ENCODE measurements around the gene SLC1A4. TPM values are rescaled to one million over a fixed set of nuclear protein-coding genes. Genes with fewer than 3 reads are reported as not detected.

SLC1A4 gene
- total and polyA plus RNA-seq, 8 donors = 1.3 to 30.1 (median 6.4) TPM

GRCh38 chr2:65027616-65028244 is 38.5 kb downstream of the SLC1A4 start:
- Histone ChIP-seq H3K27ac (no peak overlapping the region), H3K27me3 (no peaks in the 10 kb centered on the region), H3K9me3 (no peaks in the 10 kb centered on the region), H3K4me3 (no peak overlapping the region), H3K4me1 (peaks cover 0 to 22% (median 18%) of the 10 kb centered on the region in 4 donors), H3K36me3 (peaks cover 0 to 10% (median 8%) of the 10 kb centered on the region in 4 donors)
- WGBS, 5 donors = 56 to 87% (median 85%) methylated on average over 8 of the region's 8 CpGs
- no peak for DNase-seq
- intact Hi-C loops (cut with DNase I; ENCODE audit: low total_unique reads) = no loop called here
- TF ChIP-seq EP300 (IDR thresholded peaks at IDR 0.05) (no peak), POLR2AphosphoS5 (IDR thresholded peaks at IDR 0.05) (no peak), CTCF (IDR thresholded peaks at IDR 0.05) (no peak), POLR2A (IDR thresholded peaks at IDR 0.05) (no peak)

GRCh38 chr2:65030476-65031332 is 41.5 kb downstream of the SLC1A4 start:
- no peaks in the 10 kb centered on the region for H3K27me3 ChIP-seq
- 64 to 75% (median 70%) methylated on average over 11 of the region's 11 CpGs for WGBS, 5 donors
- peak overlapping the region in 2 of 5 donors; percentile 46 to 81 for H3K27ac ChIP-seq
- H3K4me3 ChIP-seq = peak overlapping the region in 1 of 4 donors; percentile 18
- DNase-seq = no peak
- peaks cover 0 to 21% (median 18%) of the 10 kb centered on the region in 4 donors for H3K4me1 ChIP-seq
- intact Hi-C loops (cut with DNase I; ENCODE audit: low total_unique reads) = no loop called here
- TF ChIP-seq POLR2A (IDR thresholded peaks at IDR 0.05) (no peak), EP300 (IDR thresholded peaks at IDR 0.05) (no peak), CTCF (IDR thresholded peaks at IDR 0.05) (no peak)
- H3K36me3 ChIP-seq = no peaks in the 10 kb centered on the region
- H3K9me3 ChIP-seq = no peaks in the 10 kb centered on the region

- intact Hi-C loops (cut with DNase I; ENCODE audit: low total_unique reads) = no loop called here
- H3K27me3 ChIP-seq = no peaks in the 10 kb centered on the region
- H3K4me1 ChIP-seq = peaks cover 0 to 19% (median 17%) of the 10 kb centered on the region in 4 donors
- 28 to 39% (median 31%) methylated on average over 6 to 8 of the region's 8 CpGs for WGBS, 5 donors
- no peaks in the 10 kb centered on the region for H3K9me3 ChIP-seq
- DNase-seq = peak; percentile 52 to 61
- peak overlapping the region in 1 of 4 donors; percentile 18 for H3K4me3 ChIP-seq
- H3K27ac ChIP-seq = peak overlapping the region in 4 of 5 donors; percentile 42 to 81 (median 45)
- TF ChIP-seq POLR2A (IDR thresholded peaks at IDR 0.05) (no peak), CTCF (IDR thresholded peaks at IDR 0.05) (no peak), POLR2AphosphoS5 (IDR thresholded peaks at IDR 0.05) (no peak), EP300 (IDR thresholded peaks at IDR 0.05) (no peak)
- H3K36me3 ChIP-seq = no peaks in the 10 kb centered on the region
Measured at GRCh38 chr2:65031341-65032018, 42.3 kb downstream of the SLC1A4 start.
